OCI-LY1 (cell line): ENCODE data around the gene PSMA8.

Experiments used
- EZH2 ChIP-seq: fragments of 200-600 bp; sonication (generic), shearing (Covaris generic); IDR thresholded peaks from 2 replicates; pipeline ENCODE4 v1.8.0; 2017; ENCODE audit warnings: borderline replicate concordance, mixed run types, mild to moderate bottlenecking, antibody characterized with exemption, low read length, moderate library complexity, mixed read lengths
- TF ChIP-seq, protein P1 (sequence below): fragments of 200-600 bp; sonication (generic), shearing (Covaris generic); IDR thresholded peaks from 2 replicates; pipeline ENCODE4 v1.5.1; 2017; ENCODE audit warnings: mild to moderate bottlenecking, antibody characterized with exemption, low read length, moderate library complexity, mixed read lengths

DNA sequence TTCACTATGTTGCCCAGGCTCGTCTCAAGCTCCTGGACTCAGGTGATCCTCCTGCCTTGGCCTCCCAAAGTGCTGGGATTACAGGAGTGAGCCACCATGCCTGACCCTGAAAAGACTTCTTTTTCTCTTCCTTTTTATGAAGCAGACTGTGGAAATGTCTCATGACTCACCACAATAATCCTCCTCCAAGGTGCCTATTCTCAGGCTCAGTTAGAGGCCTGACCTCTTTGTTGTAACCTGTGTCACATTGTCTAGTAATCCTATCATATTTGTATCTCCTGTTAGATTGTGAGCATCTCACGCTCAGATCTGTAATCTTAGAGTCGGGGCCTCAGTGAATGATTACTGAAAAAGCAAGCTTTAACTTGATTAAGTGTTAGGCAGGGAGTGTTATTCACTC is 74.3 kb downstream of the PSMA8 start:
- TF ChIP-seq, protein P1, sequence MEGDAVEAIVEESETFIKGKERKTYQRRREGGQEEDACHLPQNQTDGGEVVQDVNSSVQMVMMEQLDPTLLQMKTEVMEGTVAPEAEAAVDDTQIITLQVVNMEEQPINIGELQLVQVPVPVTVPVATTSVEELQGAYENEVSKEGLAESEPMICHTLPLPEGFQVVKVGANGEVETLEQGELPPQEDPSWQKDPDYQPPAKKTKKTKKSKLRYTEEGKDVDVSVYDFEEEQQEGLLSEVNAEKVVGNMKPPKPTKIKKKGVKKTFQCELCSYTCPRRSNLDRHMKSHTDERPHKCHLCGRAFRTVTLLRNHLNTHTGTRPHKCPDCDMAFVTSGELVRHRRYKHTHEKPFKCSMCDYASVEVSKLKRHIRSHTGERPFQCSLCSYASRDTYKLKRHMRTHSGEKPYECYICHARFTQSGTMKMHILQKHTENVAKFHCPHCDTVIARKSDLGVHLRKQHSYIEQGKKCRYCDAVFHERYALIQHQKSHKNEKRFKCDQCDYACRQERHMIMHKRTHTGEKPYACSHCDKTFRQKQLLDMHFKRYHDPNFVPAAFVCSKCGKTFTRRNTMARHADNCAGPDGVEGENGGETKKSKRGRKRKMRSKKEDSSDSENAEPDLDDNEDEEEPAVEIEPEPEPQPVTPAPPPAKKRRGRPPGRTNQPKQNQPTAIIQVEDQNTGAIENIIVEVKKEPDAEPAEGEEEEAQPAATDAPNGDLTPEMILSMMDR: no peak
- no peak for TF ChIP-seq EZH2
